Measurements from ENCODE around the gene WDR26.
"Not testable (repeated sequence)": the region's sequence is repeated elsewhere in the genome, so short reads cannot be mapped to it uniquely, and the experiment has no call there.

Gene WDR26

GRCh38 chr1:224348137-224348536, 86.5 kb downstream of the WDR26 start:
- DNase-seq (ENCODE audit: low read depth), result no peak

GRCh38 chr1:224343679-224344078, 90.9 kb downstream of the WDR26 start:
- DNase-seq (ENCODE audit: low read depth), result no peak

GRCh38 chr1:224340453-224341384, 93.9 kb downstream of the WDR26 start:
- DNase-seq (ENCODE audit: low read depth), result not testable (repeated sequence)

GRCh38 chr1:224339442-224340033, 95.1 kb downstream of the WDR26 start:
- DNase-seq (ENCODE audit: low read depth), result no peak

GRCh38 chr1:224338150-224338838, 96.3 kb downstream of the WDR26 start:
- DNase-seq (ENCODE audit: low read depth), result no peak

Measured in fibroblast of the conjunctiva (primary cell).